H9 (cell line): Measurements from ENCODE around the gene GPD1. TPM values are rescaled to one million over a fixed set of nuclear protein-coding genes. Genes with fewer than 3 reads are reported as not detected.

ENCODE experiments used
- DNase-seq: peaks from one replicate; pipeline ENCODE4 v3.0.0-alpha.2; 2017
- H2AFZ ChIP-seq: one replicate; pipeline ENCODE4 v1.6.1; 2013; ENCODE audit warnings: mild to moderate bottlenecking, low read length, control low read depth, moderate library complexity
- H2AK5ac ChIP-seq: 2 replicates; pipeline ENCODE4 v1.6.1; 2013; ENCODE audit warnings: low read length, control low read depth, mixed read lengths; ENCODE audit not compliant: insufficient read length
- H2BK120ac ChIP-seq: one replicate; pipeline ENCODE4 v1.6.1; 2013; ENCODE audit warnings: low read depth, mild to moderate bottlenecking, low read length, control low read depth, inconsistent platforms; ENCODE audit not compliant: poor library complexity, severe bottlenecking
- H2BK12ac ChIP-seq: 2 replicates; pipeline ENCODE4 v1.6.1; 2013; ENCODE audit warnings: low read length, control low read depth, mixed read lengths, low read depth; ENCODE audit not compliant: insufficient read length
- H2BK15ac ChIP-seq: 2 replicates; pipeline ENCODE4 v1.6.1; 2013; ENCODE audit warnings: low read depth, low read length, control low read depth
- H2BK20ac ChIP-seq: one replicate; pipeline ENCODE4 v1.6.1; 2013; ENCODE audit warnings: low read depth, mild to moderate bottlenecking, low read length, control low read depth, inconsistent platforms; ENCODE audit not compliant: poor library complexity, severe bottlenecking
- H2BK5ac ChIP-seq: 2 replicates; pipeline ENCODE4 v1.6.1; 2013; ENCODE audit warnings: low read length, control low read depth, mixed read lengths; ENCODE audit not compliant: insufficient read length
- H3K14ac ChIP-seq: 2 replicates; pipeline ENCODE4 v1.6.1; 2013; ENCODE audit warnings: low read length, control low read depth; ENCODE audit not compliant: insufficient read depth
- H3K18ac ChIP-seq: 2 replicates; pipeline ENCODE4 v1.6.1; 2013; ENCODE audit warnings: low read depth, mild to moderate bottlenecking, mixed read lengths, low read length, control low read depth; ENCODE audit not compliant: insufficient read length
- H3K23ac ChIP-seq: 2 replicates; pipeline ENCODE4 v1.6.1; 2013; ENCODE audit warnings: low read length, control low read depth, mixed read lengths, low read depth; ENCODE audit not compliant: insufficient read length
- H3K23me2 ChIP-seq: 2 replicates; pipeline ENCODE4 v1.6.1; 2013; ENCODE audit warnings: low read depth, mild to moderate bottlenecking, mixed read lengths, low read length, control low read depth; ENCODE audit not compliant: insufficient read length, poor library complexity, severe bottlenecking
- H3K27ac ChIP-seq: 2 replicates; pipeline ENCODE4 v1.5.1; 2013; ENCODE audit warnings: low read length, control low read depth, mixed read lengths, low read depth; ENCODE audit not compliant: insufficient read length
- H3K27me3 ChIP-seq: 2 replicates; pipeline ENCODE4 v1.6.1; 2013; ENCODE audit warnings: low read length, control low read depth, inconsistent platforms; ENCODE audit not compliant: insufficient read depth
- H3K4ac ChIP-seq: 2 replicates; pipeline ENCODE4 v1.6.1; 2013; ENCODE audit warnings: low read depth, mild to moderate bottlenecking, control low read depth, inconsistent platforms, low read length, moderate library complexity
- H3K4me1 ChIP-seq: 2 replicates; pipeline ENCODE4 v1.6.1; 2013; ENCODE audit warnings: low read length, control low read depth, inconsistent platforms; ENCODE audit not compliant: insufficient read depth
- H3K4me2 ChIP-seq: 2 replicates; pipeline ENCODE4 v1.6.1; 2013; ENCODE audit warnings: low read length, control low read depth, mixed read lengths; ENCODE audit not compliant: insufficient read length, insufficient read depth
- H3K56ac ChIP-seq: 2 replicates; pipeline ENCODE4 v1.6.1; 2013; ENCODE audit warnings: low read depth, mild to moderate bottlenecking, mixed read lengths, low read length, control low read depth; ENCODE audit not compliant: insufficient read length
- H3K79me1 ChIP-seq: 2 replicates; pipeline ENCODE4 v1.6.1; 2013; ENCODE audit warnings: low read depth, mild to moderate bottlenecking, moderate library complexity, low read length, control low read depth, inconsistent platforms; ENCODE audit not compliant: insufficient read depth, poor library complexity, severe bottlenecking
- H3K79me2 ChIP-seq: 2 replicates; pipeline ENCODE4 v1.6.1; 2013; ENCODE audit warnings: low read length, control low read depth, inconsistent platforms; ENCODE audit not compliant: insufficient read depth
- H3K9ac ChIP-seq: 2 replicates; pipeline ENCODE4 v1.6.1; 2013; ENCODE audit warnings: low read length, control low read depth, mixed read lengths; ENCODE audit not compliant: insufficient read length; ENCODE audit errors: extremely low read depth
- H3K9me3 ChIP-seq: one replicate; pipeline ENCODE4 v1.6.1; 2013; ENCODE audit warnings: low read depth, low read length, inconsistent platforms; ENCODE audit not compliant: control insufficient read depth
- H3T11ph ChIP-seq: one replicate; pipeline ENCODE4 v1.6.1; 2013; ENCODE audit warnings: mild to moderate bottlenecking, low read length, control low read depth, inconsistent platforms
- H4K20me1 ChIP-seq: one replicate; pipeline ENCODE4 v1.6.1; 2013; ENCODE audit not compliant: control insufficient read depth, insufficient read length, insufficient read depth
- H4K5ac ChIP-seq: 2 replicates; pipeline ENCODE4 v1.6.1; 2013; ENCODE audit warnings: low read depth, mild to moderate bottlenecking, mixed read lengths, low read length, control low read depth; ENCODE audit not compliant: insufficient read length
- H4K8ac ChIP-seq: replicated peaks from 2 replicates; pipeline ENCODE4 v1.6.1; 2013; ENCODE audit warnings: low read length, control low read depth, mixed read lengths, low read depth; ENCODE audit not compliant: insufficient read length
- H4K91ac ChIP-seq: 2 replicates; pipeline ENCODE4 v1.6.1; 2013; ENCODE audit warnings: low read depth, mild to moderate bottlenecking, moderate library complexity, mixed read lengths, low read length, control low read depth; ENCODE audit not compliant: insufficient read length
- H3K27ac Mint-ChIP-seq, 3 experiments: 2 replicates in 2 of 3; 3 replicates in 1 of 3; pipeline ENCODE4 v1.8.0; 2020 to 2021; ENCODE audit warnings: mixed read lengths in 3 of 3, mild to moderate bottlenecking in 1 of 3, moderate library complexity in 1 of 3
- H3K27me3 Mint-ChIP-seq: 2 replicates; pipeline ENCODE4 v1.8.0; 2021; ENCODE audit warnings: low read depth, mild to moderate bottlenecking, moderate library complexity, mixed read lengths
- H3K36me3 Mint-ChIP-seq, 3 experiments: 2 replicates in 2 of 3; 3 replicates in 1 of 3; pipeline ENCODE4 v1.8.0; 2020 to 2021; ENCODE audit warnings: low read depth in 3 of 3, mixed read lengths in 3 of 3; ENCODE audit not compliant: insufficient read depth in 1 of 3
- H3K4me1 Mint-ChIP-seq, 2 experiments: 2 replicates each; pipeline ENCODE4 v1.8.0; 2020; ENCODE audit warnings: mixed read lengths in 2 of 2
- H3K4me3 Mint-ChIP-seq, 2 experiments: 2 replicates in 1 of 2; 3 replicates in 1 of 2; pipeline ENCODE4 v1.8.0; 2020 to 2021; ENCODE audit warnings: mild to moderate bottlenecking in 2 of 2, mixed read lengths in 2 of 2, moderate library complexity in 1 of 2
- H3K9me3 Mint-ChIP-seq, 2 experiments: 2 replicates in 1 of 2; 3 replicates in 1 of 2; pipeline ENCODE4 v1.8.0; 2020; ENCODE audit warnings: mild to moderate bottlenecking in 2 of 2, mixed read lengths in 2 of 2, moderate library complexity in 1 of 2
- CTCF ChIP-seq: fragments of 200-600 bp; sonication (generic); conservative IDR thresholded peaks from 3 replicates; pipeline ENCODE4 v1.8.0; 2021; ENCODE audit warnings: antibody characterized with exemption, mild to moderate bottlenecking
- WGBS: extraction: QIAGEN DNeasy Blood & Tissue Kit; methylation state at CpG from one replicate; pipeline ENCODE4 v1.1.7; 2013; ENCODE audit warnings: missing lambda C conversion rate, low lambda C conversion rate, mixed read lengths; ENCODE audit not compliant: insufficient read length; ENCODE audit errors: extremely low coverage; 5-methylcytosine and 5-hydroxymethylcytosine counted together
- total RNA-seq: library from RNA; stranded (reverse); gene quantifications from 2 replicates; pipeline ENCODE4 v1.2.1, GENCODE V29; 2021

Gene GPD1
- total RNA-seq, 1 experiment from 2014 or later, result 0.70 TPM

- Histone ChIP-seq H3K4me2 (peak within 1 kb of the TSS; percentile 52), H3K9ac (peak within 1 kb of the TSS; percentile 34), H4K5ac (no peak within 1 kb of the TSS), H3K4me1 (peaks cover 10% of the 10 kb centered on the region; the same call in 1 of the 2 replicates), H4K91ac (no peak within 1 kb of the TSS), H2AFZ (no peak within 1 kb of the TSS), H3T11ph (no peak within 1 kb of the TSS), H2BK15ac (no peak within 1 kb of the TSS), H2BK120ac (no peak within 1 kb of the TSS), H4K8ac (no peak within 1 kb of the TSS), H3K79me1 (peaks cover 3% of the 10 kb centered on the region), H2BK20ac (no peak within 1 kb of the TSS), H4K20me1 (no peaks in the 10 kb centered on the region), H2BK12ac (no peak within 1 kb of the TSS), H3K14ac (peak within 1 kb of the TSS; percentile 13; the same call in 1 of the 2 replicates), H3K4ac (no peak within 1 kb of the TSS), H3K56ac (no peak within 1 kb of the TSS), H2AK5ac (no peak within 1 kb of the TSS), H3K23ac (no peak within 1 kb of the TSS), H3K27me3 (no peaks in the 10 kb centered on the region), H3K23me2 (peaks cover 3% of the 10 kb centered on the region), H3K79me2 (no peaks in the 10 kb centered on the region), H3K18ac (peak within 1 kb of the TSS; percentile 0), H2BK5ac (no peak within 1 kb of the TSS), H3K9me3 (no peaks in the 10 kb centered on the region), H3K27ac (peak within 1 kb of the TSS; percentile 4)
- peak; percentile 96 for TF ChIP-seq CTCF
- WGBS, result no CpG with 5 or more reads among the region's 59 CpGs
- Mint-ChIP-seq H3K27ac (peak within 1 kb of the TSS; percentile 88 to 99 (median 97)), H3K9me3 (no peaks in the 10 kb centered on the region), H3K27me3 (no peaks in the 10 kb centered on the region; the same call in 1 of the 2 replicates), H3K4me3 (peak within 1 kb of the TSS; percentile 93 to 94), H3K4me1 (peaks cover 15 to 26% of the 10 kb centered on the region in 2 experiments), H3K36me3 (peaks cover 2 to 6% (median 3%) of the 10 kb centered on the region in 3 experiments; a peak in 4 of 7 replicates)
- DNase-seq, result peak; percentile 100
These were observed 8.1 kb downstream of the GPD1 start, which contains the start of gene COX14 for GRCh38 chr12:50111693-50112455. Gene COX14 (plus strand): TSS chr12:50112236. CDS start chr12:50120044, 7,808 bp downstream.
